Stimulated activated CD4-positive, alpha-beta T cell treated with anti-CD3 and anti-CD28 coated beads, Interleukin-12 subunit alpha, Interleukin-12 subunit beta, amount 100 ng/mL, for 4 hours (primary cell): ENCODE measurements around the gene OSBPL10.

Experiments used
- DNase-seq: peaks from one replicate; pipeline ENCODE4 v3.0.0-alpha.2; 2020

The OSBPL10 gene

GRCh38 chr3:31729573-31729972 lies 251.5 kb downstream of the OSBPL10 start:
- DNase-seq, result no peak

DNA sequence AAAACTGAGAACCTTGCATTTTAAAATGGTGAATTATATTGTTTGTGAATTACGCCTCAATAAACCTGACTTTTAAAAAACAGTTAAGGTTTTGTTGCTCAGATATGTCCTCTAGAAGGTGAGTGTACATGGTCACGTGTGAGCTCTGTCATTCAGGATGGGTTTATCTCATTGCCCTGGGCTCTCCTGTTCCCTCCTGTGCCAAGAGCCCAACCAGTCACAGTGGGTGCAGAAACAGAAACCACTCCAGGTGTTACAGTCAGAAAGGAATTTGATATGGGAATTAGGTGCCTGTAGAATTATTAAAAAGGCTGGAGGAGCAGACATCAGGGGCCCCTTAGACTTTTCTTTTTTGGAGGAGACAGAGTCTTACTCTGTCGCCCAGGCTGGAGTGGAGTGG lies 252.0 kb downstream of the OSBPL10 start:
- DNase-seq, result no peak

GRCh38 chr3:31728403-31728802 lies 252.7 kb downstream of the OSBPL10 start:
- DNase-seq, result no peak

GRCh38 chr3:31725976-31726375 lies 255.1 kb downstream of the OSBPL10 start:
- DNase-seq, result no peak

DNA sequence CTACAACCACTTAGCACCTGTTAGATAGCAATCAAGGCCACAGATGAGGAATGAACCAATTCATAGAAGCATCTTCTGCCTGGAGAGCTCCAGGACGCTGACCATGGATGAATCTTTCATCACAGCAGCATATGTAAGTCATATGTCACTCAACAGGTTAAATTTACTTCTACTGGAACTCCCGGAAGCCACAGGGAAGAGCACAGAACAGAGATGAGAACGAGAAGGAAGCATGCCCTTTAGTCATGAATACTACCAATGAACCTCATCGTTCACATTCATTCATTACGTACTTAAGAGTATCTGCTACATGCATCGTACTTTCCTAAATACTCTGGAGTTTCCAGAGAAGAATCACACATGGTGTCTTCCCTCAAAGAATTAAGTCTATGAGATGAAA lies 255.5 kb downstream of the OSBPL10 start:
- no peak for DNase-seq

DNA sequence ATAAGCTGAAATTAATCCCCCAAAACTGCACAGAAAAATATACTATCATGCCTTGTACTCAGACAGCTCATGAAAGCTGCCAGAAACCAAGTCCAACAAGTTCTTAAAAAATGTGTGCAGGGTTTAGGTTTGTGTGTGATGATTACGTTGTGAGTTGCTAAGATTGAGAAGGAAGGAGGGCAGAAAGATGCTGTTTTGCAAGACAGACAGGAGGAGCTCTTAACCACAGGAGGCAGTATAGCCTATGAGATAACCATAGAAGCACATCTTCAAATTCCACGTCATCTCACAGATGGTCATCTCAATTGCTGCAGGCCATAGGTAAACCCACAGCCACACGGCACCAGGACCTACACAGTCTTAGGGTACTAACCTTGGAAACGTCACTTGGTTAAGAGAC lies 256.4 kb downstream of the OSBPL10 start:
- DNase-seq, result no peak

DNA sequence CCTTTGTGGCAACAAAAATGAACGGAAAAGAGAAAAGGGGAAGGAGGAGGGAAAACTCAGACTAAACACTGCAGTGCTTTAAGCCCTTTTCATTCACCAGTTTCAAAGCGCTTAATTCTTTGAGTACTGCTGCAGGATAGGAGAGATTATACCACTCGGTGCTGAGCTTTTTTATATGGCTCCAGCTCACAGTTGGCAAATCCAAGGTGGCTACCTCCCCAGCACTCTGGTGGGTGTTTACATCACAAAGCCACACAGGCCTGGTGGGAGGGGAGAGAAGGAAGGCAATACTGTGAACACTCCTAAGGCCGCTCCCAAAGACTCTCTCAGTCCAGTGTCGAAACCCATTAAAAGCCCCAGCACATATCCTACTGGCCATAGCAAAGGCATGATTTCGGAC lies 256.9 kb downstream of the OSBPL10 start:
- DNase-seq, result no peak

DNA sequence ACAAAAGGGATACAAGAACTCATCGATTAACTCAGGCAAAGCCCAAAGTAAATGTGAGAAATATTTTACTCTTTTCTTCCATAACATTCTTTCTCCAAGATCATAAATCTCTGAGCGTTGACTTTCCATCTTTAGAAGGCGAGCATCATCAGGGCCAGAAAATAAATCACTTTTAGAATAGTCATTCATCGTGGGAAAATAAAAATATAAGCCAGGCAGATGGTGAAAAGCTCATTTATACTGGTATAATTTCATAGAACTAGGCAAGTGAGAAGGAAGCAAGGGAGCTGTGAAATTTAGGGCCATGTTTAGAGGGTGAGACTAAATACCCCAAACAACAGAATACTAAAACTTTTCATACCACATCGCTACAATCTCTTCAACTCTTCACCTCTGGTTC lies 257.4 kb downstream of the OSBPL10 start:
- DNase-seq, result no peak

- DNase-seq, result no peak
These were observed 259.4 kb downstream of the OSBPL10 start for GRCh38 chr3:31721676-31722075.

DNA sequence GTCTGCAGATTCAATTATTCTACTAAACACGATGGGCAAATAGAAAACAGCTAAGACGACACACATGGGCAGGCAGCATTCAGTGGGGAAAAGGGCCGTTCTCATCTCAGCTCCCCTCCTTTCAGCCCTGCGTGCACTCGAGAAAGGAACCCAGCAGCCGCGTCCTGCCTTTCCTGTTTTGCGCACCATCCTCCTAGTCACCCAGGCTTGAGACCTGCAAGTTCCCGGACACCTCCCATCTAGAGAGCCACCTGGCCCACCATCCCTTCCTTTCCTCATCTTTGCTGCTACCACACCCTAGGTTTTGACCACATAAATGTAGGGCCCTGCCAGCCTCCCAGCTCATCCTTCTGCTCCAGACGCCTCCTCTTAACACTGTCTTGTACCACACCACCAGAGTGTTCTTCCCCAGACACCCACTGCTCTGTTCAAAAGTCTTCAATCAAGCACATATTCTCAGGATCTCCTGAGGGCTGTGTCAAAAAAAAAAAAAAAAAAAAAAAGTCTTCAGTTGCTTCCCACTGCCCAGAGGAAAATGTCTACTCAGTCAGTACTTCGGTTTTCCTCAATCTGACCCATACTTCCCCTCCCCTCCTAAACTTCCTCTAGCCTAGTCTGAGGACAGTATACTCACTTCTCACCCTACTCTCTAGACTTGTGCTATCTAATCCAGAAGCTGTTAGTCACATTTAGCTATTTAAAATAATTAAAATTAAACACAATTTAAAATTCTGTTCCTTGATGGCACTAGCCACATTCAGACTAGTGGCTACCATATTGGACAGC lies 266.4 kb downstream of the OSBPL10 start:
- DNase-seq, result no peak

DNA sequence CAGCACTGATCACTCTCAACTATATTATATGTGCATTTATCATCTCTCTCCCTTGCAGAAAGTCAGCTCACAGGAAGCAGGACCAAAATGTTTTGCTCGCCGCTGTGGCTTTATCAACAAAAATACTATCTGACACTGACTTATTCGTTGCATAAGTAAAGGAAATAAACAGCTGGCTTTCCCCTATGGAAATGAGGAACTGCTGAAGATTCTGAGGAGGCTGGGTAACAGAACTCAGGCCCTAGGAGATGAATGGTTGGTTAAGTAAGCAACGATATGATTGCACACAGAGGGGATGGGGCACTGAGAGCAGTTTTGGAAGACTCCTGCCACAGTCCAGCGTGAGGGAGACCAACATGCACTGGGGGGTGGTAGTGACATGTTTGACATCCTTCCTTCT lies 267.2 kb downstream of the OSBPL10 start:
- no peak for DNase-seq

- DNase-seq, result no peak
These were observed 270.8 kb downstream of the OSBPL10 start for GRCh38 chr3:31710123-31710803.

DNA sequence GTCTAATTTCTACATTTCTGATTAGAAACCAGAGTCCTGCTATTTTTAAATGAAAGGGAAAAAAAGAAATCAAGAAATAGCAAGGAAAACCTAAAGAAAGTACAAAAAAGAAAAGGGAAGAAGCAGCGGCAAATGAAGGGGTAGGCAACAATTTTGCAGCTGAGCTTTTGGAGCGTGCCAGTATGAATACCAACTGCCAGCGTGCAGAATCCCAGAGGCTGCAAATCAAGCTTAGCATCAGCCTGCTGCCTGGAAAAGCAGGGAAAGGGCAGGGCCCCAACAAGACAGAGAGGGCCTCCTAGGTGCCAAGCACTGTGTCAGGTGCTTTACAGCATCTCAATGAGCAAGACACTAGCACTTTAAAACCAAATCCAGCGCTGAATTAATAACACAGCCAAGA lies 271.5 kb downstream of the OSBPL10 start:
- no peak for DNase-seq

DNA sequence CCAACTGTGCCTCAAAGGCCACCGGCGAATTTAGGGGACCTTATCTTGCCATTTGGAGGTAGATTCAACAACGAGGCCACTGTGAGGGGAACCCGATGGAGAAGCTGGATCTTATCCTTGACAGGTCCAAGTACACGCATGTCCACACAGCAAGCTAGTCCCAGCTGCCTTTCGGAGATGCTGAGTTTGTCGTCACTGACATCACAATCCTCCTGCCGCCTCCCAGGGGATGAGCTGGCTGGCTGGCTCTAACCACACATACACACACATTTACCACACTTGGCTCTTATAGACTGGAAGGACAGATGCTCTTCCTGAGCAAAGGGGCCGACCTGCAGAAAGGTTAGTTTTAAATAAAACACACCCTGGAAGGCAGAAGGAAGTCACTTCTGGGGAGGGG lies 272.1 kb downstream of the OSBPL10 start:
- DNase-seq, result no peak

DNA sequence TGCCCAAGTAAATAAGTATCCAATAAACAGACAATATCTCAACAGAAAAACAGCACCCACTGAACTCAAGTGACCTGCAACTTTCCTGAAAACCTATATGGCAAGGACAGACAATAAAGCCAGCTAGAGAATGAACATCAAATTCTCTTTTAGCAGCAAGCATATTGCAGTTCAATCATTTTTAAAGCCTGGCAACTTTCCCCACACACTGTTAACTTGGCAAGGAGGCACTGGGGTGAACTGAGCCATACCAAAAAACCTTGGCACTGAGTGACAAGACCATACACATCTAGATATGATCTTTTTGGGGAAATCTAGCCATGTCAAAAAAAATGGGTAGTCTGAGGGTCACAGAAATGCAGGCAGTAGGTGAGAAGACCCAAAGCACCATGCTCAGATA lies 273.8 kb downstream of the OSBPL10 start:
- DNase-seq, result no peak

DNA sequence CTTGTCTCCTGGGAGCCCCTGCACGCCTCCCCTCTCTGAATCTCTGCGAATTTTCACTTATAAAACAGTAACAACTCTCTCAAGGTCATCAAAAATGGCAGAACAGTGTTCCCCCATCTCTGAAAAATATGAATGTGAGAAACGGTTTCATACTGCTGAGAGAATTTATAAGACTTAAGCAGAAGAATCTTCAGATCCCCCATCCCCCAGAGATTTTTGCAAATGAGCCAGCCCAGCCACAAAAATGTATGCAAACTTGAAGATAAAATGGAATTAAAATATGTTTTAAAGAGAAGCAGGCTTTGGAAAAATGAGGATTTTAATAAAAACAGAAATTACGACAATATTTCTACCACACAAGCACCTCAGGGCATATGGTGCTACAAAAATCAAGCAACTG lies 275.3 kb downstream of the OSBPL10 start:
- no peak for DNase-seq

- DNase-seq, result no peak
These were observed 276.4 kb downstream of the OSBPL10 start for GRCh38 chr3:31704591-31705179.

DNA sequence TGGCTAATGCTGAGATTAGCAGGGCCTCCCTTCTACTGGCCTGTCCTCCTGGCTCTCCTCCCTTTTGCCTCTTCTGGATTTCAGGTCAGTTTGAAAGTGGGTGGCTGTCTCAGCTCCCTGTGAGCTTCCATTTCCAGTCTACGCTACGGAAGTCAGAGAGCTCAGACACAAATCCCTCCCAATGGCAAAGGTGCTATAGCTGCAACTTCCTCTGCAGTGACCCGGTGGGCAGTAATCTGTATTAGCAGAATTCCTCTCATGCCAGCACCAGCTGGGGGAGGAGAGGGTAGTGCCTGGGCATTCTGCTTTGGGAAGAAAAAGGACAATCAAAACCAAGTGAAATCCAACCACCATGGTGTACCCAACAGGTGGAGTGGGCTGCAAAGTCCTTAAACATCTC lies 276.9 kb downstream of the OSBPL10 start:
- no peak for DNase-seq

- no peak for DNase-seq
These were observed 279.8 kb downstream of the OSBPL10 start for GRCh38 chr3:31701286-31701685.

- DNase-seq, result no peak
These were observed 281.6 kb downstream of the OSBPL10 start for GRCh38 chr3:31699309-31699953.

GRCh38 chr3:31696815-31697548 lies 284.1 kb downstream of the OSBPL10 start:
- no peak for DNase-seq

GRCh38 chr3:31696009-31696297 lies 285.1 kb downstream of the OSBPL10 start:
- no peak for DNase-seq

DNA sequence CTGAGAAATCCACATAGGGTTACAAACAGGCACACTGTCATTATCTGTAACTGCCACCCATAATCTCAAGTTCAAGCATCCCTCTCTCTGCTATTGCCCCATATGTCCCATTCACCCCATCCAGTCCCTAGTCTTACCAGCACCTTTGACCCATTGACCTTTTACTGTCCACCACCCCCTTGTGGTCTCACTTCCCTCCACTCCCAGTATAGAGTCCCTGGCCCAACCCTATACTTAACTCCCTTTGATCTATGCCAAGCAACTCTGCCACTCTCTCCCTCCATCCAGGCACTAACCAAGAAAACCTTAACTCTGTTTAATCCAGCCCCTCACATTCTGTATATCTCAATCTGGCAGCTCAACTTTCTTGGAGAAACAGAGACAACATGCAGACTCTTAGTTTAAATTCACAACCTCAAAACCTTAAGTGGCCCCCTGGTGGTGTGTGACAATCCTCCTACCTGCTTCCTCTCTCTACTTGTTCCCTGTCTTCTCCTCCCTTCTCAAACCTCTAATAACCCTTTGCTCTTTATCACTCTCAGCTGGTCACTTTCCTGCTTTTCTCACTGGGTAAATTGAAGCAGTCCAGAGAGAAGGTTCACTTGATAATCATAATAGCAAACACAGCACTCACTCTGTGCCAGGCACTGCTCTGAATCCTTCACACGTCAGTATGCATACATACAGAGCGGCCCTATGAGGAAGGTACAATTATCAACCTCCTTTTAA lies 285.6 kb downstream of the OSBPL10 start:
- peak; percentile 16 for DNase-seq
